Keratinocyte (primary cell): ENCODE data around the gene C1QTNF3. TPM values are rescaled to one million over a fixed set of nuclear protein-coding genes. Genes with fewer than 3 reads are reported as not detected.
"Not testable (repeated sequence)": the region's sequence is repeated elsewhere in the genome, so short reads cannot be mapped to it uniquely, and the experiment has no call there.

Source experiments
- DNase-seq: peaks from one replicate; pipeline ENCODE4 v3.0.0-alpha.2; 2011; ENCODE audit warnings: low read depth, missing footprints, low spot score
- FAIRE-seq: peaks from 2 replicates; lab custom pipeline; 2011; peaks lifted over from hg19 to GRCh38; lab: Jason Lieb, UNC
- H2AFZ ChIP-seq: 2 replicates; pipeline ENCODE4 v1.6.0; 2012; ENCODE audit warnings: low read length, control low read depth, inconsistent platforms; ENCODE audit not compliant: control insufficient read depth
- H3K27ac ChIP-seq: 2 replicates; pipeline ENCODE4 v1.5.1; 2011; ENCODE audit warnings: low read length; ENCODE audit not compliant: control insufficient read depth, insufficient read depth
- H3K27me3 ChIP-seq: 3 replicates; pipeline ENCODE4 v1.6.0; 2011; ENCODE audit warnings: low read length; ENCODE audit not compliant: control insufficient read depth, insufficient read depth; ENCODE audit errors: extremely low read depth
- H3K36me3 ChIP-seq, 2 experiments: 2 replicates in 1 of 2; 3 replicates in 1 of 2; pipeline ENCODE4 v1.5.1; 2011; ENCODE audit warnings: low read length in 2 of 2, mild to moderate bottlenecking in 1 of 2; ENCODE audit not compliant: control insufficient read depth in 2 of 2, insufficient read depth in 2 of 2; ENCODE audit errors: extremely low read depth in 1 of 2
- H3K4me1 ChIP-seq: 3 replicates; pipeline ENCODE4 v1.5.1; 2011; ENCODE audit warnings: low read length; ENCODE audit not compliant: control insufficient read depth, insufficient read depth; ENCODE audit errors: extremely low read depth
- H3K4me2 ChIP-seq: 3 replicates; pipeline ENCODE4 v1.6.0; 2011; ENCODE audit warnings: low read depth, low read length; ENCODE audit not compliant: control insufficient read depth, insufficient read depth; ENCODE audit errors: extremely low read depth
- H3K4me3 ChIP-seq, 3 experiments: fragments of 200-600 bp in 1 of 3; sonication (generic) in 1 of 3; 2 replicates in 2 of 3; 3 replicates in 1 of 3; pipeline ENCODE4 v1.5.1; 2011 to 2016; ENCODE audit warnings: low read length in 3 of 3, mild to moderate bottlenecking in 3 of 3, control low read depth in 2 of 3, inconsistent platforms in 1 of 3, low read depth in 1 of 3, mixed read lengths in 1 of 3, mixed run types in 1 of 3, moderate library complexity in 1 of 3; ENCODE audit not compliant: control insufficient read depth in 2 of 3, insufficient read depth in 2 of 3; ENCODE audit errors: extremely low read depth in 1 of 3
- H3K79me2 ChIP-seq: 2 replicates; pipeline ENCODE4 v1.6.0; 2012; ENCODE audit warnings: low read length; ENCODE audit not compliant: control insufficient read depth, insufficient read depth
- H3K9ac ChIP-seq: 3 replicates; pipeline ENCODE4 v1.6.0; 2011; ENCODE audit warnings: low read length; ENCODE audit not compliant: control insufficient read depth, insufficient read depth; ENCODE audit errors: extremely low read depth
- H3K9me1 ChIP-seq: 3 replicates; pipeline ENCODE4 v1.6.0; 2011; ENCODE audit warnings: low read length; ENCODE audit not compliant: control insufficient read depth, insufficient read depth; ENCODE audit errors: extremely low read depth
- H3K9me3 ChIP-seq: 2 replicates; pipeline ENCODE4 v1.5.1; 2012; ENCODE audit warnings: low read depth, low read length; ENCODE audit not compliant: control insufficient read depth
- H4K20me1 ChIP-seq: 3 replicates; pipeline ENCODE4 v1.6.0; 2011; ENCODE audit warnings: low read length; ENCODE audit not compliant: control insufficient read depth, insufficient read depth; ENCODE audit errors: extremely low read depth
- EZH2 ChIP-seq: IDR thresholded peaks from one replicate; pipeline ENCODE4 v1.6.1; 2012; ENCODE audit warnings: inconsistent platforms, mild to moderate bottlenecking, low read length, moderate library complexity
- dilution Hi-C: fragments of 300-500 bp; cut with MboI; formaldehyde crosslinking; loops from one replicate; pipeline ENCODE4 v1.7.0; 2020; ENCODE audit warnings: low sequenced_read_pairs; ENCODE audit not compliant: extremely low pct_ligation_motif_present
- polyA minus RNA-seq, 3 experiments: library from RNA; depleted of rRNA, polyadenylated mRNA; stranded (reverse); fragments of >200 nt; gene quantifications; 1 replicate in 1 of 3; 2 replicates in 1 of 3; 3 replicates in 1 of 3; pipeline ENCODE4 v1.2.3, GENCODE V29; 2011
- polyA plus RNA-seq, 5 experiments: library from polyadenylated mRNA; depleted of rRNA in 3 of 5; stranded (reverse) in 3 of 5; stranded (forward) in 1 of 5; unstranded in 1 of 5; fragments of >200 nt; gene quantifications; 1 replicate in 1 of 5; 2 replicates in 3 of 5; 3 replicates in 1 of 5; pipeline versions ENCODE4 v1.2.1 to v1.2.3, GENCODE V29; 2011 to 2012; ENCODE audit warnings: missing spikeins in 2 of 5, low read depth in 1 of 5, low replicate concordance in 1 of 5
- TF ChIP-seq, protein P1 (sequence below), 3 experiments: IDR thresholded peaks in 1 of 3; conservative IDR thresholded peaks in 1 of 3; optimal IDR thresholded peaks in 1 of 3; 2 replicates in 2 of 3; 3 replicates in 1 of 3; pipeline versions ENCODE3 to v1.5.1; 2011; ENCODE audit warnings: low read length in 3 of 3, mild to moderate bottlenecking in 3 of 3, moderate library complexity in 2 of 3, control low read depth in 1 of 3, inconsistent platforms in 1 of 3; ENCODE audit not compliant: insufficient read depth in 2 of 3; ENCODE audit errors: extremely low read depth in 1 of 3

Gene C1QTNF3
- 0.17 to 1.1 TPM (median 1.0 TPM) in 3 replicates for polyA plus RNA-seq
- polyA plus RNA-seq (2011; ENCODE audit: low read depth), result not detected
- polyA plus RNA-seq (2011; cell fraction: cytosol; rRNA removed), result 0.10 and 0.19 TPM in 2 replicates
- 3.2 and 3.5 TPM in 2 replicates for polyA plus RNA-seq (2011; cell fraction: nucleus; rRNA removed)
- polyA plus RNA-seq (2012; ENCODE audit: low replicate concordance), result 0.25 and 0.89 TPM in 2 replicates
- 0.10 to 1.2 TPM in 2 of 3 replicates, not detected in the other for polyA minus RNA-seq
- not detected for polyA minus RNA-seq (2011; cell fraction: cytosol; rRNA and poly(A)+ RNA removed)
- polyA minus RNA-seq (2011; cell fraction: nucleus; rRNA and poly(A)+ RNA removed), result 1.8 and 3.3 TPM in 2 replicates

DNA sequence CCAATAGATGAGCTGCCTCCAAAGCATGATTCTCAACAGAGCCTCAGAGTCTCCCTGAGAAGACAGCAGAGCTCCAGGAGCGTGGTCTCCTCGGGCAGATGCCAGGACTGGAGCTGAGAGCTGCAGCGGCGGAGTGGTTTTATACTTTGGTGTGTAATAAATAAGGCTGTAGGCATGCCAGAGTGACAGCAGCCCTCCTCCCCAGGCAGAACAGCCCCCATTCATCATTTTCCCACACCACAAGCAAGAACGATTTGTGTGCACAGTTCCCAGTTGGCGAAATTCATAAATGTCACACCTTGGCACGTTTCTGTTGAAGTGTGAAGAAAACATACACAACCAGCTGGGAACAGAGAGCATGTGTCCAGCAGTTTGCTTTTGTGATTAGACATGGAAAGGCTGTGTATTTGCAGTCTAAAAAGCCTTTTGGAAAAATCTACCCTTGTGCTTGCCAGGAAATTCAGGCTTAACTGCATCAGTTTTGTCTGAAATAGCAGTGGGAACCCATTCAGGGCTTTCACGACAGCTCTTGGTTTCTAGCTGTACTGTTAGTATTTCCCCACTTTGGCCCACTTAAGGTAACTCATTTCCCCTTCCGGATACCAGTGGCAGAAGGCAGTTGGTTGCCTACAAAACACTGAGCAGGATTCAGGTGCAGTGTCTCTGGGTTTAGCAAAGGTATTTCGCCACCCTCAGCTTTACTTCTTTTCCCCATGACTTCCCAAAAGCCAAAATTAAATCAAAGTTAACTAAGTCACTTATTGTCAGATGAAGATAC is at the start of gene C1QTNF3:
TSS of gene C1QTNF3 (minus strand) at position 115 of the 778 bp plus-strand sequence. CDS start at position 27, 88 bp downstream.
- H3K79me2 ChIP-seq, result no peaks in the 10 kb centered on the region
- H4K20me1 ChIP-seq, result no peaks in the 10 kb centered on the region
- H3K27me3 ChIP-seq, result no peaks in the 10 kb centered on the region
- no peak within 1 kb of the TSS for H3K4me2 ChIP-seq
- DNase-seq (no peak), FAIRE-seq (no peak)
- no peak within 1 kb of the TSS for H2AFZ ChIP-seq
- H3K9me1 ChIP-seq, result no peaks in the 10 kb centered on the region
- peaks cover 8% of the 10 kb centered on the region for H3K4me1 ChIP-seq
- no peak within 1 kb of the TSS for H3K4me3 ChIP-seq
- no peak within 1 kb of the TSS for H3K9ac ChIP-seq
- H3K27ac ChIP-seq, result no peak within 1 kb of the TSS
- no peak for TF ChIP-seq EZH2
- TF ChIP-seq, protein P1, sequence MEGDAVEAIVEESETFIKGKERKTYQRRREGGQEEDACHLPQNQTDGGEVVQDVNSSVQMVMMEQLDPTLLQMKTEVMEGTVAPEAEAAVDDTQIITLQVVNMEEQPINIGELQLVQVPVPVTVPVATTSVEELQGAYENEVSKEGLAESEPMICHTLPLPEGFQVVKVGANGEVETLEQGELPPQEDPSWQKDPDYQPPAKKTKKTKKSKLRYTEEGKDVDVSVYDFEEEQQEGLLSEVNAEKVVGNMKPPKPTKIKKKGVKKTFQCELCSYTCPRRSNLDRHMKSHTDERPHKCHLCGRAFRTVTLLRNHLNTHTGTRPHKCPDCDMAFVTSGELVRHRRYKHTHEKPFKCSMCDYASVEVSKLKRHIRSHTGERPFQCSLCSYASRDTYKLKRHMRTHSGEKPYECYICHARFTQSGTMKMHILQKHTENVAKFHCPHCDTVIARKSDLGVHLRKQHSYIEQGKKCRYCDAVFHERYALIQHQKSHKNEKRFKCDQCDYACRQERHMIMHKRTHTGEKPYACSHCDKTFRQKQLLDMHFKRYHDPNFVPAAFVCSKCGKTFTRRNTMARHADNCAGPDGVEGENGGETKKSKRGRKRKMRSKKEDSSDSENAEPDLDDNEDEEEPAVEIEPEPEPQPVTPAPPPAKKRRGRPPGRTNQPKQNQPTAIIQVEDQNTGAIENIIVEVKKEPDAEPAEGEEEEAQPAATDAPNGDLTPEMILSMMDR (optimal IDR thresholded peaks at IDR 0.05 in 1 of 3, IDR thresholded peaks at IDR 0.05 in 1 of 3, conservative IDR thresholded peaks at IDR 0.05 in 1 of 3; ENCODE audit: extremely low read depth in 1 of 3, insufficient read depth in 2 of 3, low read length in 3 of 3), result no peak
- dilution Hi-C loops, result no loop called here
- H3K36me3 ChIP-seq, result no peaks in the 10 kb centered on the region
- no peaks in the 10 kb centered on the region for H3K9me3 ChIP-seq

GRCh38 chr5:34091039-34091438 is 48.0 kb upstream of the C1QTNF3 start:
- H3K4me2 ChIP-seq, H3K27ac ChIP-seq, FAIRE-seq, H2AFZ ChIP-seq, H4K20me1 ChIP-seq, H3K9ac ChIP-seq, dilution Hi-C loops, H3K36me3 ChIP-seq, H3K4me3 ChIP-seq, H3K9me1 ChIP-seq, DNase-seq, H3K4me1 ChIP-seq, H3K27me3 ChIP-seq, H3K9me3 ChIP-seq, H3K79me2 ChIP-seq: not testable (repeated sequence)

GRCh38 chr5:34089802-34090201 is 46.8 kb upstream of the C1QTNF3 start:
- DNase-seq, H4K20me1 ChIP-seq, H3K9ac ChIP-seq, H3K79me2 ChIP-seq, FAIRE-seq, H3K4me3 ChIP-seq, H3K27ac ChIP-seq, H3K4me1 ChIP-seq, H3K36me3 ChIP-seq, H2AFZ ChIP-seq, H3K9me3 ChIP-seq, H3K4me2 ChIP-seq, dilution Hi-C loops, H3K27me3 ChIP-seq, H3K9me1 ChIP-seq: not testable (repeated sequence)

DNA sequence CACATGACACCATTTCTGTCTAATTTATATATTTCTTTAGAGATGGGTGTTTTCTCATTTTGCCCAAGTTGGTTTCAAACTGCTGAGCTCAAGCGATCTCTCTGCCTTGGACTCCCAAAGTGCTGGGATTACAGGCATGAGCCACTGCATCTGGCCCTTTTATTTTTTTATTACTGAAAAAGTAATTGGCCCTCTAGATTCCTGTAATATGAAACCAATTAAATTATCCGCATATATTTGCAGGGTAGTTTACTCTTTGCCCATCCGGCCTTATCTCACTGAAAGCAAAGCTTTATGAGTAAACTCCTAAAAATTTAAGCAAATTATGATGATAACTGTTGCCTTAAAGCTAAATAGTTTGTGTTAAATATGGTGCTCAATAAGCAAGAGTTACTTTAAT is 44.7 kb upstream of the C1QTNF3 start:
- H3K79me2 ChIP-seq, dilution Hi-C loops, H3K9ac ChIP-seq, H3K4me1 ChIP-seq, DNase-seq, H3K9me1 ChIP-seq, H4K20me1 ChIP-seq, H3K27me3 ChIP-seq, H3K9me3 ChIP-seq, H3K27ac ChIP-seq, H3K36me3 ChIP-seq, H2AFZ ChIP-seq, H3K4me3 ChIP-seq, H3K4me2 ChIP-seq, FAIRE-seq: not testable (repeated sequence)
